ENCODE results near the gene RASGRP4.

Gene RASGRP4

GRCh38 chr19:38389101-38389925 lies 36.7 kb downstream of the RASGRP4 start:
- DNase-seq (ENCODE audit: low read depth) = peak; percentile 68

GRCh38 chr19:38388349-38389100 lies 37.5 kb downstream of the RASGRP4 start, which contains the start of gene SPRED3:
TSS of gene SPRED3 (plus strand) at chr19:38388697. CDS start at chr19:38390303, 1,606 bp downstream.
- peak; percentile 68 for DNase-seq (ENCODE audit: low read depth)

GRCh38 chr19:38387550-38388348 lies 38.3 kb downstream of the RASGRP4 start, which contains the start of gene GGN:
TSS of gene GGN (minus strand) at chr19:38388034. CDS start at chr19:38387261, 773 bp downstream.
- peak; percentile 89 for DNase-seq (ENCODE audit: low read depth)

- DNase-seq (ENCODE audit: low read depth) = no peak
These were observed 39.0 kb downstream of the RASGRP4 start for GRCh38 chr19:38386971-38387549.

GRCh38 chr19:38386300-38386970 lies 39.6 kb downstream of the RASGRP4 start:
- DNase-seq (ENCODE audit: low read depth) = no peak

GRCh38 chr19:38385804-38386257 lies 40.2 kb downstream of the RASGRP4 start:
- no peak for DNase-seq (ENCODE audit: low read depth)

GRCh38 chr19:38385057-38385803 lies 40.8 kb downstream of the RASGRP4 start:
- DNase-seq (ENCODE audit: low read depth) = no peak

GRCh38 chr19:38384209-38385027 lies 41.6 kb downstream of the RASGRP4 start:
- DNase-seq (ENCODE audit: low read depth) = peak; percentile 25

GRCh38 chr19:38383743-38384142 lies 42.3 kb downstream of the RASGRP4 start:
- DNase-seq (ENCODE audit: low read depth) = no peak

GRCh38 chr19:38383184-38383583 lies 42.8 kb downstream of the RASGRP4 start:
- no peak for DNase-seq (ENCODE audit: low read depth)

- DNase-seq (ENCODE audit: low read depth) = no peak
These were observed 44.9 kb downstream of the RASGRP4 start for GRCh38 chr19:38381138-38381537.

- DNase-seq (ENCODE audit: low read depth) = no peak
These were observed 47.2 kb downstream of the RASGRP4 start for GRCh38 chr19:38378866-38379265.

- no peak for DNase-seq (ENCODE audit: low read depth)
These were observed 49.0 kb downstream of the RASGRP4 start for GRCh38 chr19:38377052-38377451.

- DNase-seq (ENCODE audit: low read depth) = no peak
These were observed 49.4 kb downstream of the RASGRP4 start for GRCh38 chr19:38376576-38376975.

GRCh38 chr19:38375748-38376147 lies 50.3 kb downstream of the RASGRP4 start:
- peak; percentile 59 for DNase-seq (ENCODE audit: low read depth)

- peak; percentile 38 for DNase-seq (ENCODE audit: low read depth)
These were observed 50.9 kb downstream of the RASGRP4 start for GRCh38 chr19:38375098-38375493.

- peak; percentile 98 for DNase-seq (ENCODE audit: low read depth)
These were observed 51.5 kb downstream of the RASGRP4 start, which contains the start of gene PSMD8 for GRCh38 chr19:38374332-38375097. TSS of gene PSMD8 (plus strand) at chr19:38374571. CDS start at chr19:38374602, 31 bp downstream.

GRCh38 chr19:38373907-38374331 lies 52.1 kb downstream of the RASGRP4 start:
- no peak for DNase-seq (ENCODE audit: low read depth)

Measured in amniotic epithelial cell (primary cell).